Inferior parietal cortex (tissue), 1 donor: ENCODE results near the gene CHST15.

Source experiments
- DNase-seq: peaks from one replicate; pipeline ENCODE4 v3.0.0-alpha.2; 2016; ENCODE audit errors: extremely low spot score

CHST15 gene

DNA sequence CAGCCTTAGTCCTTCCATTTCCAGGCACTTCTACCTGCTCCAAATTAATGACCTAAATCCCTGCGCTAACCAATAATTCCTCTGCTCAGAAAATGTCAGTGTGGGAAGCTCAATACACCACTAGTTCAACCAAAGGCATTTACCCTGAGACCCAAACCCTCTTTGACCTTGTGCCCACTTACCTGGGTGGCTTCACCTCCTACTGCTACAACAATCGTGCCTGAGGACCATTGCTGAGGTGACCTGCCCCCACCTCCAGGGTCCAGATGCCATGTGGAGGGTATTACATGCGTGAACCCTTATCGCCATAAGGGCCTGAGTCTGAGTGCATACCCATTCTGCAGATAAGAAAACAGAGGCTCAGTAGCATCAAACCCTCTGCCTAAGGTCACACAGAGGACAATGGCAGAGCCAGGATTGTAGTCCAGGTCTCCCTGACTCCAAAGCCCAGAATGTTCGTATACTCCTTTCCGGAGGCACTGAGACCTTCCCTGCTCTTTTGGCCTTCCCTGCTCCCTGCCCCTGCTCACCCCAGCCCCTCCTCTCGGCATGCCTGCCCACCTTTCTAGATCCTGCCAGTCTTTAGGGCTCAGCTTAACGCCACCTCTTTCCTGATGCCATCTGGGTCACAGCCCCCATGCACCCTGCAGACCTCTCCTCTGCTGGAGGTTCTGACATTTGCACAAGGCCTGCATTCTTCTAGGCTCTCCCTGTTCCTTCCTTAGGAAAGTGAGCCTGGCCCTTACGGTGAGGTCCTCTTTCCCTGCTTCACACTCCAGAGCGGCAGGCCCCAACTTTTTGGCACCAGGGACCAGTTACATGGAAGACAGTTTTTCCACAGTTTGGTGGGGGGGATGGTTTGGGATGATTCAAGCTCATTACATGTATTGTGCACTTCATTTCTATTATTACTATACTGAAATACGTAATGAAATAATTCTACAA, 94.9 kb downstream of the CHST15 start:
- no peak for DNase-seq

DNA sequence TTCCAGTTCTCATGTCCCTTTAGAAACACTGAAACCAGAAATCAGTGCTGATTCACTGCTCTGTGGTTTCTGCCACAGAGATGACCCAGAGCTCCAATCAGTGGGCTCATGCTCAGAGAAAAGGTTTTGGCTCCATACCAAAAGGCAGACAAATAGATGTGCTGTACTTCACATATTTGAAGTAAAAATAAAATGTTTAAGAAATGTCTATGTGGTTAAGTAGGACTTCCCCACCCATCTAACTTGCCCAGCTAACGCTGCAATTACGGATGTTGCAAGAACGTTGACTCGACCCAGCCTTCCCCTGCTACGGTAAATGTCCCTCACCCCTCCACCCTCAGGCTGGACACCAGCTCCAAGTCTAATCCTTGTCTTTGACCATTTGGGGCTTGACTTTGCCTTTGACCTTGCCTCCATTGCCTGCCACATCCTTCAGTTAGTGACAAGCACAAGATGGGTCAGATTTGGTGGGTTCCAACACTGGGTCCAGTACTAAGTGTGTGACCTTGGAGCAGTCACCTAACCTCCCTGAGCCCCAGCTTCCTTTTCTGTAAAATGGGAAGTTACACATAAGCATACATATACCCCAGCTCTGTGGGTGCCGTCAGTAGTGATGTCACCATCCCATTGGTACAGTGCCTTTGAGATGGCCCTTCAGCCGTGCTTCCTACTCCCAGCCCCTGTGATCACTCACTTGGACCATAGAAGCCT, 95.8 kb downstream of the CHST15 start:
- DNase-seq: no peak

- DNase-seq: no peak
Measured at GRCh38 chr10:123997013-123997412, 96.4 kb downstream of the CHST15 start.

- DNase-seq: no peak
Measured at GRCh38 chr10:123996302-123996701, 97.1 kb downstream of the CHST15 start.

DNA sequence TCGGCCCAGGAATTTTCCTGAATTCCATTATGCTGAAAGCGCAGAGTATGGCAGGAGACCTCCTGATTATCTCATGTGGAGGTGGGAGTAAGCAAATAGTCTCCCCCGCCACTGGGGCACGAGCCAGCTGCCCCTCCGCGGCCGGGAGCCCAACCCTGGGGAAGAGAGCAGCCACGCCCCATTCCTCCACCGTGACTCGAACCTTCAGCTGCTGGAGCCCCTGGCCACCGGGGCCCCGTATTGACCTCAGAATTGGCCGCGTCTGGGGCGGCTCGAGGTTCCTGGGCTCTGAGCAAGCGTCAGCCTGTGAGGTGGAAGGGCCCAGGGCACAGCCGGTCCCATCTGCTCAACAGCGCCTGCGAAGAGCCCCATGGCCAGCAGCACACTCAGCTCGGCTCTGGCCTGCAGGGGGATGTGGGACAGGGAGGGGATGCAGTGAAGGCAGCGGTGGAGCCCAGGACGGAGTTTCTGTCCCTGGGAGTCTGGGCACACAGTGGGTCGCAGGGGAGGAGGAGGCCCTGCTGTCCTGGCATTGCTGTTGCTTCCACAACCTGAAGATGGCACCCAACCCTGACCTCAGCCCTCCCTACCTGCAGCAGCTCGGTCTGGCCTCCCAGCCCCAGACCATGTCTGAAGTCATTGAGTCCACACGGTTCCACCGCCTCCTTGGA, 97.8 kb downstream of the CHST15 start:
- no peak for DNase-seq

DNA sequence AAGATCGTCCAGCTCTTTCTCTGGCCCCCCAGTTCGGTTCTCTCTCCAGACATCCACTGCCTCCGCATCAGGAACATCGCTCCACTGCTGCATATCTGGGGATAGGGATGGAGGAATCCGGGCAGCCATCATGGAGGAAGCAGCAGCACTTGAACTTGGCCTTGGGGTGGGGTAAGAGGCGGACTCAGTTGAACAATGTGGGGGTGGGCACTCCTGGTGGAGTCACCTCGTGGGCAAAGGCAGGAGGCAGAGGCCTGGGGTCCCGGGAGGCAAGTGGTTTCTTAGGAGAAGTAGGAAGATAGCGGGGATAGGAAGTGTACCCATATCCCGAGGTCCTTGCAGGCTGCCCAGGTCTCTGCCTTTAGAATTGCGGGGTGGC, 98.3 kb downstream of the CHST15 start:
- DNase-seq: no peak

GRCh38 chr10:123994417-123995081, 98.8 kb downstream of the CHST15 start:
- peak; percentile 87 for DNase-seq

GRCh38 chr10:123993534-123994416, 99.6 kb downstream of the CHST15 start:
- DNase-seq: no peak

- DNase-seq: no peak
Measured at GRCh38 chr10:123991611-123992570, 101.5 kb downstream of the CHST15 start.

DNA sequence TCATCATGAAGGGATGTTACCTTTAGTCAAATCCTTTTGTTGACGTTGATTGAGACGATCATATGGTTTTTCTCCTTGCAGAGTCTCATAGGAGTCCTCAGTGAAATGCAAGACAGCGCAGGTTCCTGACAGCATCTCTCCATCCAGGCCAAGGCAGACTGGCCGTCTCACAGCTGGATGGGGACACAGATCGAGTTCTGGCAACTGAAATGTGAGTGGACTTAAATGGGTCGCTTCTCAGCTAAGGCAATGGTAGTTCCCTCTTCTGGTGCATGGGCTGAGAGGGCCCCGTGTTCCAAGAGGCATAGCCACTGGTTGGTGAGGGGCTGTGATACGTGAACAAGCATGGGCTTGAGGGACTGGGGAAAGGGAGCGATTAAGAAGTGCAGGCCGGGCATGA, 102.5 kb downstream of the CHST15 start:
- DNase-seq: no peak

DNA sequence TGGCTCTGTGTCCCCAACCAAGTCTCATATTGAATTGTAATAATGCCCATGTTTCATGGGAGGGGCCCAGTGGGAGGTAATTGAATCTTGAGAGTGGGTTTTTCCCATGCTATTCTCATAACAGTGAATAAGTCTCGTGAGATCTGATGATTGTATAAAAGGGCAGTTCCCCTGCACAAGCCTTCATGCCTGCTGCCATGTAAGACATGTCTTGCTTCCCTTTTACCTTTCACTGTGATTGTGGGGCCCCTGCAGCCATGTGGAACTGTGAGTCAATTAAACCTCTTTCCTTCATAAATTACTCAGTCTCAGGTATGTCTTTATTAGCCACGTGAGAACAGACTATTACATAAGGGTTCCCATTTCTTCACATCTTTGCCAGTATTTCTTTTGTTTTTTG, 104.7 kb downstream of the CHST15 start:
- no peak for DNase-seq

DNA sequence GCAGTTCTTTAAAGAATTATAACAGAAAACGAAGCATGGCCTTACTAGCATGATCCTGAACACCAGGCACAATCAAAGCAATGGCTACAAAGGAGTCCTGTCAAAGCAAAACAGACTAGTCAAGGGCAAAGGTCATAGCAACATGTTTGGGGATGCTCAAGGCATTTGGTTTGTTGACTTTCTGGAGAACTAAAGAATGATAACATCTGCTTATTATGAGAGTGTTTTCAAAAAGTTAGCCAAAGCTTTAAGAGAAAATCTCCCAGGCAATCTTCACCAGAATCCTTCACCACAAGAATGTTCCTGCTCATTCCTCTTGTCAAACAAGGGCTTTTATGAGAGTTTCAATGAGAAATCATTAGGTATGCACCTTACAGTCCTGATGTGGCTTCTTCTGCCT, 106.7 kb downstream of the CHST15 start:
- no peak for DNase-seq

- no peak for DNase-seq
Measured at GRCh38 chr10:123974406-123974805, 119.0 kb downstream of the CHST15 start.

DNA sequence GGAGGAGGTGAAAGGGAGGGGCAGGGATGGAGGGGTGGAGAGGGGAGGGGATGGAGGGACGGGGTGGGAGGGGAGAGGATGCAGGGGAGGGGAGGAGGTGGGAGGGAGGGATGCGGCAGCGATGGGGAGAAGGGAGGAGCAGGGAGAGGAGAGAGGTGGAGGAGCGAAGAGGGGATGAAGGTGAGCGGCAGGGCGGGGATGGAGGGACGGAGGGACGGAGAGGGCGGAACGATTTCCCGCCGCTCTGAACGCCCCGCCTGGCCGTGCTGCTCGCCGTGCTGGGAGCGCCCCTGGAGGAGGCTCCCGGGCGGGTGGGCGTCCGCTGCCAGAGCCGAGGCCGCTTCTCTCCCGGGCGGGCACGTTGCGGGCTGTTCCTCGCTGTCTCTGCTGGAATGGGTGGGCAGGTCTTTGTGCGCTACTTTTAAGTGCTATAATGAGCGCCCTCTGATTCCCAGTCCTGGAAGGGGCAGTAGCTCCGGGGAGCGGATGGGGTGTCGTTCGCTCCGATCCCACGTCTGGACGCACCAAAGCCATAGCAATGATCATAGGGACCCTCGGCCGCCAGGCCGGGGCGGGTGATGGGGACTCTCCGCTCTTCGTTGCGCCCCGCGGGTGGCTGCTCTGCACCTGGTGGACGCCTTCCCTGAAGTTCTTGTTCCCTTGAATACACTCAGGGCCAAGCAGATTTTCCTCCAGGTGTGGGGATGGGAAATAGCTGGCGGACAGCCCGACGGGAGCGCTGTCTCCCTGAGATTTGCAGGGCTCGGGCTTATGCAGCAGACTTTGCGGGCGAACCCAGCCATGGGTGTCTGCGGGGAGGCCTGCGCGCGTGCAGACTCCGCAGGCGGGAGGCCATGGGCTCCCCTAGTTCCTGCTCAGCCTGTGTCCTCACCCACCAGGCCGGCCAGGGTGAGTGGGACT, 120.7 kb downstream of the CHST15 start:
- no peak for DNase-seq

- DNase-seq: no peak
Measured at GRCh38 chr10:123970927-123971286, 122.5 kb downstream of the CHST15 start.

DNA sequence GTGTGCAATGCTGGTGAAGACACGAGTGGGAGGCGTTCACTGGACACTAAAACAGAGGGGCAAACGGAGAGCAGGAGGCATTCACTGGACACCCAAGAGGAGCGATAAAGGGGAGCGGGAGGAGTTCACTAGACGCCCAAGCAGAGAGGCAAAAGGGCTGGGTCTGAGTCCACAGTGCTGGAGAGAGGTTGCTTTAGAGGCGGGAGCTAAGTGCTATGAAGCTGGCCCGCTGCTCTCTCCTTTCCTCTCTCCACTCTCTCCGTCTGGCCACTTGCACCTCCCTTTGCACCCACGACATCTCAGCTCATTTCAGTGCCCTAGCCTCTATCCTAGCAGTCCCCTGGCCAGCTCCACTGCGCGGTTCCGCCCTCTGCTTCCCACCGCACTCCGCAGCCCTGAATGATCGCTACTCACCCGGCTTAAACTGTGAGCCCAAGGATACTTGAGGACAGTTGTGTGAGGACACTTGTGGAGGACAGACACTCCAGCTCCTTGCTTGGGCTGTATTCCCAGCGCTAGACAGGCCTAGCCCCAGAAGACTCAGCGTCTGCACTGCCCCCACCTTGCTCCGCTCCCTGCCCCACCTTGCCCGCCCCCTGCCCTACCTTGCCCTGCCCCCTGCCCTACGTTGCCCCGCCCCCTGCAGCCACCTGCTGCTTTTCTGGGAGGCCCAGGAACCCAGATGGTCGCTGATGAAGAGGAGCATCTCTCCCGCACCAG, 123.0 kb downstream of the CHST15 start:
- DNase-seq: no peak

DNA sequence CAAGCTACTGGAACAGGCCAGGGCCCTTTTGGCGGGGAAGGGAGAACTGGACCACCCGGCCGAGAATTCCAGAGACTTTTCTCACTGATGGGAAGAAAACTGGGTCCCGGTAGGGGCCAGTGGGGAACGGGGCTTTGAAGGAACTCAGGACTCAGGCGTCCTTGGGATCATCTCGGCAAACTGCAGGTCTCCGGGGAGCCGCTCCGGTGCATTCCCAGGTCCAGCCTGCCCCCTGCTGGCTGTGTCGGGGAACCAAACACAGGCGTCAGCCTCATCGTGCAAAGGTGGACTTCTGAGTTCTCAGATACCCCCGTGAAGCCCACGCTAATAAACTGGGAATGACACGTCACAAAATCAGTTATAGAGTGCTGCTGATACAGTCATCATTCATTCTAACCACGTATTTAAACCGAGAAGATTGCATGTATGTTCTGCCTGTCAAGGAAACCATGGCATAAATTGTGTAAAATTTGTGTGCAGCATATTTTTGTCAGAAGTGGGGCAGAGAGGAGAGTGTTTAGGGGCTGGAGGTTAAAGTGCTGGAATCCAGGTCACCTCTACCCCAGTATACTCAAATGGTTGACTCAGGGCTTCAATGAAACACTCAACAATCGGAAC, 125.7 kb downstream of the CHST15 start:
- DNase-seq: peak; percentile 82

- peak; percentile 13 for DNase-seq
Measured at GRCh38 chr10:123966896-123967231, 126.5 kb downstream of the CHST15 start.
